KMS-11 (cell line): ENCODE measurements around the gene ADAMTS2.

Experiments
- H2AFZ ChIP-seq: fragments of 200-600 bp; sonication (generic); 2 replicates; pipeline ENCODE4 v1.6.1; 2016; ENCODE audit warnings: antibody characterized with exemption, mixed run types, low read depth
- H3K27ac ChIP-seq: fragments of 200-600 bp; sonication (generic); 2 replicates; pipeline ENCODE4 v1.6.1; 2016; ENCODE audit warnings: mild to moderate bottlenecking, mixed run types
- H3K27me3 ChIP-seq: fragments of 200-600 bp; sonication (generic); 2 replicates; pipeline ENCODE4 v1.6.1; 2017; ENCODE audit warnings: mild to moderate bottlenecking, low read depth, mixed run types, moderate library complexity; ENCODE audit not compliant: insufficient read depth
- H3K36me3 ChIP-seq: fragments of 200-600 bp; sonication (generic); 2 replicates; pipeline ENCODE4 v1.6.1; 2017; ENCODE audit warnings: mild to moderate bottlenecking, mixed run types; ENCODE audit not compliant: insufficient read depth
- H3K4me1 ChIP-seq: fragments of 200-600 bp; sonication (generic); 2 replicates; pipeline ENCODE4 v1.6.1; 2016; ENCODE audit warnings: mild to moderate bottlenecking, low read depth, mixed run types; ENCODE audit not compliant: poor library complexity, severe bottlenecking
- H3K4me2 ChIP-seq: fragments of 200-600 bp; sonication (generic); 2 replicates; pipeline ENCODE4 v1.7.0; 2016; ENCODE audit warnings: mild to moderate bottlenecking, mixed run types
- H3K4me3 ChIP-seq: fragments of 200-600 bp; sonication (generic); IDR thresholded peaks from 2 replicates; pipeline ENCODE4 v1.6.1; 2017; ENCODE audit warnings: low read depth, low read length, mixed read lengths; ENCODE audit not compliant: insufficient read depth
- H3K79me2 ChIP-seq: fragments of 200-600 bp; sonication (generic); 2 replicates; pipeline ENCODE4 v1.6.1; 2016; ENCODE audit warnings: low read depth, mixed run types; ENCODE audit not compliant: insufficient read depth
- H3K9ac ChIP-seq: fragments of 200-600 bp; sonication (generic); 2 replicates; pipeline ENCODE4 v1.6.1; 2016; ENCODE audit warnings: mild to moderate bottlenecking, mixed run types
- H4K20me1 ChIP-seq: fragments of 200-600 bp; sonication (generic); 2 replicates; pipeline ENCODE4 v1.6.1; 2016; ENCODE audit warnings: mild to moderate bottlenecking, mixed run types; ENCODE audit not compliant: insufficient read depth
- TF ChIP-seq, protein P1 (sequence below): fragments of 200-600 bp; sonication (generic); conservative IDR thresholded peaks from 2 replicates; pipeline ENCODE4 v1.6.1; 2017; ENCODE audit warnings: low read depth, mild to moderate bottlenecking, antibody characterized with exemption, low read length, moderate library complexity, mixed read lengths

ADAMTS2 gene

DNA sequence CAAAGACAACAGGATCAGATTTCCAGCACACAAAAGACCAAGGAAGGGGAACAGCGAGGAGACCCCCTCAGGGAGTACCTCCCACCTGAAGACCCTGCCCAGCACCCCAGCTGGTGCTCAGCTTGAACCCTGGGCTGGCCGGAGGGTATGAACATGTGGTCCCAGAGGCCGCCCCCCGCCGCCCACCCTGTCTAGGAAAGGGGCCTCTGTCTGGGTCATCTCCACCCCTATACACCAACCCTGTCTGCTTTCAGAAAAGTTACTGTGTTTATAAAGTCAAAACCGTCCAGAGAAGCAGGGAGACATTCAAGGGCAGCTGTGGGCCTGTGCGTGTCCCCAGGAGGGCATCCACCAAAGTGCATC, 72.2 kb downstream of the ADAMTS2 start:
- Histone ChIP-seq H3K79me2 (no peaks in the 10 kb centered on the region), H3K4me2 (no peak overlapping the region)

DNA sequence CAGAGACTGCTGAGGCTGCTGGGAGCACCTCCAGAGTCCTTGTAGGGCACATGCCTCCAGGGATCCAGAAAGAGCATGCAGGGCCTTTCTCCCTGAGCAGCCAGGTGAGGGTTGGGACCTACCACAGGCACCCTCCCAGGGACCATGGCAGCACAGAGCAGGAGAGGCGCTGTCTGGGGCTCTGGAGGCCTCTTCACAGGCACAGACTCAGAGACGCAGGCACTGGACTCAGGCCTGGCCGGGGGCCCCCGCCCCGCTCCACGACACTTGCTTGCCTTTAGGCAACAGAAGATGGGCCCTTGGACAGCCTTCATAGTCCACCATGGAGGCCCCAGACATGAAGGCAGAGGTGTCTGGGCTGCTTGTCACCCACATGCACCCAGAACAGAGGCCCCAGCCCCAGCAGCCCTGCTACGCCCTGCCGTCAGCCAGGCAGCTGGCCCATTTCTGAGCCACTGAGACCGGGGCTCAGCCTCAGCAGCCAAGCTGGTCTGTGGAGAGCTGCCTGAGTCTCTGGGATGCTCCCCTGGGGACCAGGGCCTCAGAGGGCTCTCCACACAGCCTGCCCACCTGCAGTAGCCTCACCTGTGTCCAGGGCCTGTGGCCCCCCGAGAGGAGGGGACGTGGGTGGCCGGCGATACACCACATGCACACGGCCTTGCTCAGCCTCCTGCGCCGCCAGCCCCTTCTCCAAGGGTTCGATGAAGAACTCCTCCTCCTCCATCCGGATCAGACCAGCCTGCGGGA, 72.8 kb downstream of the ADAMTS2 start:
- Histone ChIP-seq H3K9ac (no peak overlapping the region), H3K4me1 (no peaks in the 10 kb centered on the region), H3K4me3 (no peak overlapping the region), H4K20me1 (no peaks in the 10 kb centered on the region), H3K36me3 (no peaks in the 10 kb centered on the region), H3K27me3 (no peaks in the 10 kb centered on the region), H3K27ac (no peak overlapping the region), H3K4me2 (no peak overlapping the region), H3K79me2 (no peaks in the 10 kb centered on the region), H2AFZ (no peak overlapping the region)
- TF ChIP-seq, protein P1, sequence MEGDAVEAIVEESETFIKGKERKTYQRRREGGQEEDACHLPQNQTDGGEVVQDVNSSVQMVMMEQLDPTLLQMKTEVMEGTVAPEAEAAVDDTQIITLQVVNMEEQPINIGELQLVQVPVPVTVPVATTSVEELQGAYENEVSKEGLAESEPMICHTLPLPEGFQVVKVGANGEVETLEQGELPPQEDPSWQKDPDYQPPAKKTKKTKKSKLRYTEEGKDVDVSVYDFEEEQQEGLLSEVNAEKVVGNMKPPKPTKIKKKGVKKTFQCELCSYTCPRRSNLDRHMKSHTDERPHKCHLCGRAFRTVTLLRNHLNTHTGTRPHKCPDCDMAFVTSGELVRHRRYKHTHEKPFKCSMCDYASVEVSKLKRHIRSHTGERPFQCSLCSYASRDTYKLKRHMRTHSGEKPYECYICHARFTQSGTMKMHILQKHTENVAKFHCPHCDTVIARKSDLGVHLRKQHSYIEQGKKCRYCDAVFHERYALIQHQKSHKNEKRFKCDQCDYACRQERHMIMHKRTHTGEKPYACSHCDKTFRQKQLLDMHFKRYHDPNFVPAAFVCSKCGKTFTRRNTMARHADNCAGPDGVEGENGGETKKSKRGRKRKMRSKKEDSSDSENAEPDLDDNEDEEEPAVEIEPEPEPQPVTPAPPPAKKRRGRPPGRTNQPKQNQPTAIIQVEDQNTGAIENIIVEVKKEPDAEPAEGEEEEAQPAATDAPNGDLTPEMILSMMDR: no peak

More for the DNA sequence above, 72.2 kb downstream of the ADAMTS2 start:
- no peaks in the 10 kb centered on the region for H3K27me3 ChIP-seq
- no peaks in the 10 kb centered on the region for H3K4me1 ChIP-seq
- H3K27ac ChIP-seq: no peak overlapping the region
- no peak overlapping the region for H3K4me3 ChIP-seq
- no peak overlapping the region for H3K9ac ChIP-seq
- H3K36me3 ChIP-seq: no peaks in the 10 kb centered on the region
- no peak overlapping the region for H2AFZ ChIP-seq
- TF ChIP-seq, protein P1: no peak
- H4K20me1 ChIP-seq: no peaks in the 10 kb centered on the region

DNA sequence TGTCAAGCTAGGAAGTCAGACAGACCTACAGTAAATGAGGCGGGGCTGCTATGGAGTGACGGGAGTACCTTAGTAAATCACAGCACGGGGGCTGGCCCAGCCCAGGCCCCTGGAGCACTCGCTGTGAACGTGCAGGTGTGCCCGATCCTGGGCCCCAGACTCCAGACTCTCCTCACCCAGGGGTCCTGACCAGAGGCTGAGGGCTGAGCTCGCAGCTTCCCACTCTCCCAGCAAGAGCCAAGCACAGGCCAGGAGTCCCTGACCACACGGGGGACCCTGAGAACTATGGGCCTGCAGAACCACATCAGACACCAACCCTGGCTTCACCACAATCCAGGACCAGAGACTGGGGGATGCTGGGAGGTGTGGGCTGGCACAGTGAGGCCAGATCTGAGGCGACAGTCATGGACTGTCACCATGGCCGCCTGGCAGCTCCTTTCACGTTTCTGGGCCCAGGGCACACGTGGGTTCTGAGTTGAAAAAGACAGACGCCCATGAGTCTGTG, 73.4 kb downstream of the ADAMTS2 start:
- no peaks in the 10 kb centered on the region for H3K36me3 ChIP-seq
- H3K4me3 ChIP-seq: no peak overlapping the region
- H3K4me2 ChIP-seq: no peak overlapping the region
- H3K4me1 ChIP-seq: no peaks in the 10 kb centered on the region
- H3K79me2 ChIP-seq: no peaks in the 10 kb centered on the region
- no peak overlapping the region for H2AFZ ChIP-seq
- H3K27me3 ChIP-seq: no peaks in the 10 kb centered on the region
- TF ChIP-seq, protein P1: no peak
- no peak overlapping the region for H3K27ac ChIP-seq
- no peaks in the 10 kb centered on the region for H4K20me1 ChIP-seq
- no peak overlapping the region for H3K9ac ChIP-seq

DNA sequence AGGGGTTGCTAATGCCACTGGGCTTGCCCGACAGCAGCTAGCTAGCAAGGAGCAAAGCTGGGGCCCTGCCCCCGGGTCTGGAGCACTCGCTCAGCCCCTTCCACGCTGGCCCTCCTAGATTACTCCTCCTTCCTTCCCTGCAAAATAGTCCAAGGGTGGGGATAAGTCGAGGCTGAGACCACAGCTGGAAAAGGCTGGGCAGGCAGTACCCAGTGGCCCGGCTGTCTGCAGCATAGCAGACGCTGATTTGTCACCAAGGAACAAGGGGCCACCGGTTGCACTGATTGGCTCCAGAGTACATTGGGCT, 73.9 kb downstream of the ADAMTS2 start:
- H3K27ac ChIP-seq: no peak overlapping the region
- H3K9ac ChIP-seq: no peak overlapping the region
- no peaks in the 10 kb centered on the region for H3K36me3 ChIP-seq
- TF ChIP-seq, protein P1: no peak
- no peaks in the 10 kb centered on the region for H4K20me1 ChIP-seq
- H3K4me3 ChIP-seq: no peak overlapping the region
- no peaks in the 10 kb centered on the region for H3K27me3 ChIP-seq
- H3K4me2 ChIP-seq: no peak overlapping the region
- no peaks in the 10 kb centered on the region for H3K4me1 ChIP-seq
- H3K79me2 ChIP-seq: no peaks in the 10 kb centered on the region
- H2AFZ ChIP-seq: no peak overlapping the region
